Ovary (tissue), 3 donors: Measurements from ENCODE around the gene BABAM2.

Experiments
- EP300 ChIP-seq: sonication (generic); formaldehyde crosslinking; IDR thresholded peaks from one replicate; pipeline ENCODE4 v1.6.1; 2017; ENCODE audit warnings: antibody characterized with exemption
- POLR2A ChIP-seq: fragments of 450-650 bp; IDR thresholded peaks from one replicate; pipeline ENCODE4 v1.6.1; 2017; ENCODE audit warnings: antibody characterized with exemption, mild to moderate bottlenecking, moderate library complexity
- TF ChIP-seq, protein P1 (sequence below), 3 donors: fragments of 450-650 bp in 2 of 3; fragments of 200-600 bp in 1 of 3; IDR thresholded peaks; one replicate each; pipeline versions ENCODE4 v1.5.1 to v1.8.0; 2016 to 2022; ENCODE audit warnings: antibody characterized with exemption in 3 of 3, mild to moderate bottlenecking in 1 of 3
- donor health status: DM: no; HTN: no; CAD: no.

DNA sequence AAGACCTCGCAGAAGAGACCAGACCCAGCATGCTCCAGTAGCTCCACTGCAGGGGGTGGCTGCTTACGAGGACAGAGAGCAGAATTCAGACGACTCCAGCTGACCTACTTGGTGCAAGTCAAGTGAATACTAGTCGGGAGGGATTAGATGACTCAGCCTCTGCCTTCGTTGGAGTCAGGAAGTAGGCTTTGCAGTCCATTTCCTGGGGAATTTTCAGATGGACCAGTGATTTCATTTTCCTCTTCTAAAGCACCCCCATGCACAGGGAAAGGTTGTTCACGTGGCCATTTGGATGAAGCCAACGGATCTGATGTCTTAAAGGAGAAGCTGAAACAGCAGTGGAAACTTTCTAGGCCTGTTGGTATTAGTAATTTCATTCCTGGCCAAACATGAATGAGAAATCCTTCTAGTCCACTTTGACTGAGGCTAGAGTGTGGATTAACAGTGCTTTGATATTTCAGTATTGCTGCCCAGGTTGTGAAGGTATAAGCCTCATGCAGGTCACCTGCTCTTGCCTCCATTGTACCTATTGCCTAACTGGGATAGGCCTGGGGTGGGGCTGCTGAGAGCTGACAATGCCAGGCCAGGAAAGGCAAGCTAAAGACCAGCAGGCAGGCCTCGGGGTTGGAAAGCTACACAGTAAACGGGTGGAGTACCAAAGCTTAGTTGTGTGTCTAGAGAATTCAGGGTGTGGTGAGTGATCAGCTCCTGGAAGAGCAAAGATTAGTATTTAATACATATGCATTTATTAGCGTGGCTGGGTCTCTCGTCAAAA lies 384.6 kb downstream of the BABAM2 start:
- TF ChIP-seq, protein P1, sequence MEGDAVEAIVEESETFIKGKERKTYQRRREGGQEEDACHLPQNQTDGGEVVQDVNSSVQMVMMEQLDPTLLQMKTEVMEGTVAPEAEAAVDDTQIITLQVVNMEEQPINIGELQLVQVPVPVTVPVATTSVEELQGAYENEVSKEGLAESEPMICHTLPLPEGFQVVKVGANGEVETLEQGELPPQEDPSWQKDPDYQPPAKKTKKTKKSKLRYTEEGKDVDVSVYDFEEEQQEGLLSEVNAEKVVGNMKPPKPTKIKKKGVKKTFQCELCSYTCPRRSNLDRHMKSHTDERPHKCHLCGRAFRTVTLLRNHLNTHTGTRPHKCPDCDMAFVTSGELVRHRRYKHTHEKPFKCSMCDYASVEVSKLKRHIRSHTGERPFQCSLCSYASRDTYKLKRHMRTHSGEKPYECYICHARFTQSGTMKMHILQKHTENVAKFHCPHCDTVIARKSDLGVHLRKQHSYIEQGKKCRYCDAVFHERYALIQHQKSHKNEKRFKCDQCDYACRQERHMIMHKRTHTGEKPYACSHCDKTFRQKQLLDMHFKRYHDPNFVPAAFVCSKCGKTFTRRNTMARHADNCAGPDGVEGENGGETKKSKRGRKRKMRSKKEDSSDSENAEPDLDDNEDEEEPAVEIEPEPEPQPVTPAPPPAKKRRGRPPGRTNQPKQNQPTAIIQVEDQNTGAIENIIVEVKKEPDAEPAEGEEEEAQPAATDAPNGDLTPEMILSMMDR (IDR thresholded peaks at IDR 0.05) = no peak
- TF ChIP-seq POLR2A (no peak), EP300 (no peak)
